Skeletal muscle tissue (tissue), 4 donors: ENCODE results near the gene PTPRA. TPM values are rescaled to one million over a fixed set of nuclear protein-coding genes. Genes with fewer than 3 reads are reported as not detected.
"Not testable (repeated sequence)": the region's sequence is repeated elsewhere in the genome, so short reads cannot be mapped to it uniquely, and the experiment has no call there.

ENCODE experiments used
- H3K27ac ChIP-seq: one replicate; pipeline ENCODE4 v1.7.0; 2013; ENCODE audit warnings: mild to moderate bottlenecking, low read depth, low read length, inconsistent platforms
- H3K27me3 ChIP-seq, 3 donors: one replicate each; pipeline ENCODE4 v1.7.0; 2013; ENCODE audit warnings: low read length in 3 of 3; ENCODE audit not compliant: control insufficient read depth in 3 of 3, insufficient read depth in 3 of 3
- H3K36me3 ChIP-seq, 3 donors: one replicate each; pipeline ENCODE4 v1.7.0; 2013; ENCODE audit warnings: low read length in 3 of 3; ENCODE audit not compliant: control insufficient read depth in 3 of 3, insufficient read depth in 3 of 3
- H3K4me1 ChIP-seq, 3 donors: one replicate each; pipeline ENCODE4 v1.7.0; 2013; ENCODE audit warnings: low read length in 3 of 3, mild to moderate bottlenecking in 3 of 3; ENCODE audit not compliant: control insufficient read depth in 3 of 3, insufficient read depth in 3 of 3
- H3K4me3 ChIP-seq, 3 donors: one replicate each; pipeline ENCODE4 v1.7.0; 2013; ENCODE audit warnings: low read length in 3 of 3
- H3K9ac ChIP-seq, 3 donors: one replicate each; pipeline ENCODE4 v1.7.0; 2013; ENCODE audit warnings: low read length in 3 of 3, mild to moderate bottlenecking in 3 of 3, moderate library complexity in 2 of 3, low read depth in 1 of 3
- H3K9me3 ChIP-seq, 3 donors: one replicate each; pipeline ENCODE4 v1.7.0; 2013; ENCODE audit warnings: low read length in 3 of 3; ENCODE audit not compliant: control insufficient read depth in 3 of 3
- total RNA-seq: library from RNA; depleted of rRNA; stranded (reverse); fragments of >200 nt; gene quantifications from one replicate; pipeline ENCODE4 v1.2.3, GENCODE V29; 2014
- donor health status: Osteomylitis.

Gene PTPRA
- total RNA-seq, 1 donor from 2014 or later, result 93.4 TPM

- Histone ChIP-seq H3K27me3 (no peaks in the 10 kb centered on the region), H3K9me3 (peaks cover 0 to 2% (median 0%) of the 10 kb centered on the region in 3 donors), H3K36me3 (no peaks in the 10 kb centered on the region), H3K4me1 (peaks cover 6 to 24% (median 13%) of the 10 kb centered on the region in 3 donors), H3K27ac (no peak overlapping the region), H3K9ac (no peak overlapping the region), H3K4me3 (no peak overlapping the region)
Observed at GRCh38 chr20:2894221-2894620, 20.9 kb downstream of the PTPRA start.

- not testable (repeated sequence) for H3K36me3 ChIP-seq, H3K27me3 ChIP-seq, H3K27ac ChIP-seq, H3K9ac ChIP-seq, H3K9me3 ChIP-seq, H3K4me3 ChIP-seq
- peaks cover 6 to 24% (median 13%) of the 10 kb centered on the region in 3 donors for H3K4me1 ChIP-seq
Observed at GRCh38 chr20:2895154-2895553, 21.9 kb downstream of the PTPRA start.

DNA sequence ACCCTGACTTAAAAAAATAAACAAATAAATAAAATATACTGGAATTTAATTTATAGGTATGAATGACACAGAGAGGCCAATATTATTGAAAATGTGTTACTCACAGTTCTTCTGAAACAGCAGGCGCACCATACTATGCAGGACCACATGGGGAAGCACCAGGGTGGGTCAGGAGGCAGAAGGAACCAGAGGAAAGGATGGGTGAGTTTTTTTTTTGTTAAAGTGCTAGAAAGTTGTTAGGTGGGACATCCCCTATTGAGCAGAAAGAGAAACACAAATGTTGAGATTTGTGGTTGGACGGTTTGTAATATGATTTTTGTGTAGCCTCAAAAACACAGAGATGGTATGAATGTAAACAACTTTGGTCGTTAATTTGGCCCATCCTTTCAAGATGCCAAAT, 26.0 kb downstream of the PTPRA start:
- H3K36me3 ChIP-seq, result no peaks in the 10 kb centered on the region

DNA sequence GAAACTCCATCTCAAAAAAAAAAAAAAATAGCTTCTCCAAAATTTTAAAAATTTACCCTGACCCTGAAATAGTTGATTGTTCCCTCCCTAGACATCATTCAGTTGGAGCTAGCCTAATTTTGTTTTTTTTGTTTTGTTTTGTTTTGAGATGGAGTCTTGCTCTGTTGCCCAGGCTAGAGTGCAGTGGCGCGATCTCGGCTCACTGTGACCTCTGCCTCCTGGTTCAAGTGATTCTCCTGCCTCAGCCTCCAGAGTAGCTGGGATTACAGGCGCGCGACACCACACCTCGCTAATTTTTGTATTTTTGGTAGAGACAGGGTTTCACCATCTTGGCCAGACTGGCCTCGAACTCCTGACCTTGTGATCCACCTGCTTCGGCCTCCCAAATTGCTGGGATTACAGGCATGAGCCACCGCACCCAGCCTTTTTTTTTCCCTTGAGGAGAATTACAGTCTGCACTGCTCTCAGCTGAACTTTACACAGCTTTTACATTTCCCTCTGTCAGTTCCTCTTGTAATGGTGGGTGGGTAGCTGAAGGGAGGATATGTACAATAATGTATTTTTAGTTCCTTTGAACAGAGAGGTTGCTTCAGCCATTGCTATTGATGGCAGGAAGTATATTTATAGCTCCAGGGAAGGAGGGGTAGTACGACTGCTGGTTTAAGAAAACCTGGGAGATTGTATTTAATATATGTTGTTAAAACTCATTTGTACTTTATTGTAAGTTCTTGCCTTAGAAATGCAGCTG, 27.7 kb downstream of the PTPRA start:
- Histone ChIP-seq H3K27ac (no peak overlapping the region), H3K9me3 (no peaks in the 10 kb centered on the region), H3K27me3 (no peaks in the 10 kb centered on the region), H3K9ac (no peak overlapping the region), H3K4me3 (no peak overlapping the region), H3K4me1 (no peaks in the 10 kb centered on the region), H3K36me3 (no peaks in the 10 kb centered on the region)

More for the DNA sequence above, 26.0 kb downstream of the PTPRA start:
- Histone ChIP-seq H3K27me3 (no peaks in the 10 kb centered on the region), H3K27ac (no peak overlapping the region), H3K9me3 (peaks cover 0 to 2% (median 0%) of the 10 kb centered on the region in 3 donors), H3K4me3 (no peak overlapping the region), H3K4me1 (no peaks in the 10 kb centered on the region), H3K9ac (no peak overlapping the region)

DNA sequence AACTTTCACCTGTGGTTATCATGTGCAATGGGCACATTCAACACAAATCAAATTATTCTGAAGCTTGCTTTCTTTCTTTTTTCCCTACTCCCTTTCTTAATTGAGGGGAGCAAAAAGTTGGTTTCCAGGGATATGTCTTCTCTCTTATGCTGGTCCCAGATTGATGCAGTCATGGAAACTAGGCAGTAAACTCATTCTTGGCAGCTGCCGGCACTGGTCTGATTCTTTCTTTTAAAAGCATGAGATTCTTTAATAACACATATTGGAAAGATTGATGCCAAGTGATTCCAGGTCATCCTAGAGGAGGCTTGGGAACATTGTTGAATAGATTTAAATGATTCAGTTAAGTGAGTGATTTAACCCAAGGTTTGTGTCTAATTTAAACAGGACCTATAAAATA, 29.0 kb downstream of the PTPRA start:
- no peaks in the 10 kb centered on the region for H3K36me3 ChIP-seq
- no peaks in the 10 kb centered on the region for H3K9me3 ChIP-seq
- H3K9ac ChIP-seq, result no peak overlapping the region
- no peaks in the 10 kb centered on the region for H3K4me1 ChIP-seq
- H3K4me3 ChIP-seq, result no peak overlapping the region
- no peak overlapping the region for H3K27ac ChIP-seq
- H3K27me3 ChIP-seq, result no peaks in the 10 kb centered on the region

- no peaks in the 10 kb centered on the region for H3K36me3 ChIP-seq
- no peaks in the 10 kb centered on the region for H3K27me3 ChIP-seq
- H3K4me1 ChIP-seq, result no peaks in the 10 kb centered on the region
- no peak overlapping the region for H3K4me3 ChIP-seq
- H3K9me3 ChIP-seq, result no peaks in the 10 kb centered on the region
- no peak overlapping the region for H3K27ac ChIP-seq
- H3K9ac ChIP-seq, result no peak overlapping the region
Observed at GRCh38 chr20:2902818-2903217, 29.5 kb downstream of the PTPRA start.

- H3K36me3 ChIP-seq, result no peaks in the 10 kb centered on the region
- H3K9me3 ChIP-seq, result no peaks in the 10 kb centered on the region
- no peak overlapping the region for H3K9ac ChIP-seq
- no peak overlapping the region for H3K4me3 ChIP-seq
- H3K4me1 ChIP-seq, result no peaks in the 10 kb centered on the region
- no peak overlapping the region for H3K27ac ChIP-seq
- no peaks in the 10 kb centered on the region for H3K27me3 ChIP-seq
Observed at GRCh38 chr20:2903686-2904085, 30.4 kb downstream of the PTPRA start.

DNA sequence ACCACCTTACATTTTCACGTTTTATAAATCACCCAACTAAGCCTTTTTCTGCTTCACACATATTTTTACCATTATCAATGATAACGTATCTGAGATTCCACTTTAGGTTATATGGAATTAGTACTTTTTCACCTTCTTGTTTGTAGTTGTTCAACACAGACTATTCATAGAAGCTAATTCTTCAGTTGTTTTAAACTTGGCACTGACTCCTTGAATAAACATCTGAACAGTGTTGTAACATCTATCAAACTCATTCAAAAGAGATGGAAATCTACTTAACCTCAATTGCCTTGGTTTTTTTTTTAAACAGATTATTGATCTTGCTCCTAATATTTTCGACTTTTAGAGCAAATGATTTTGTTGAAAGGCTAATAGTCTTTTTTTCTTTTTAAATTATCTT, 34.2 kb downstream of the PTPRA start:
- no peak overlapping the region for H3K4me3 ChIP-seq
- no peaks in the 10 kb centered on the region for H3K36me3 ChIP-seq
- H3K9ac ChIP-seq, result no peak overlapping the region
- H3K4me1 ChIP-seq, result no peaks in the 10 kb centered on the region
- H3K27me3 ChIP-seq, result no peaks in the 10 kb centered on the region
- no peak overlapping the region for H3K27ac ChIP-seq
- no peaks in the 10 kb centered on the region for H3K9me3 ChIP-seq

GRCh38 chr20:2909953-2910352, 36.7 kb downstream of the PTPRA start:
- H3K9ac ChIP-seq, result no peak overlapping the region
- H3K9me3 ChIP-seq, result no peaks in the 10 kb centered on the region
- H3K27ac ChIP-seq, result no peak overlapping the region
- H3K27me3 ChIP-seq, result no peaks in the 10 kb centered on the region
- H3K4me1 ChIP-seq, result no peaks in the 10 kb centered on the region
- H3K4me3 ChIP-seq, result no peak overlapping the region
- no peaks in the 10 kb centered on the region for H3K36me3 ChIP-seq

DNA sequence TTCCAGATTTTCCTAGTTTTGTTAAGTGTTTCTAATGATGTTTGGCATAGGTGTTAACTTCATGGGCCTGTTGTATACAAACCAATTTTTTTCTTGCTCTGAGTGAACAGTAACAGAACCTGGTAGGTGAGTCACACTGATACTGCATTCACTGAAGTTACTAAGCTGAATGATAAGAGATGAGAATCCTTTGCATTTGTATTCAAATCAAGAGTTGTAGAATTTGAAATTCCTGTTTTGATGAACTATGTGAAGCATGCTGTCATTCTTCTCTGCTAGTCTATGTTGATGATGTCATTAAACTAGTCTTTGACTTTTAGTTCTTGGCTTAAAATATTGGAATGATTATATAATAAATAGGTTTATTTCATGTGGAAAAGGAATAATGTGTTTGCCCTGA, 37.9 kb downstream of the PTPRA start:
- Histone ChIP-seq H3K4me3 (no peak overlapping the region), H3K9ac (no peak overlapping the region), H3K27me3 (no peaks in the 10 kb centered on the region), H3K27ac (no peak overlapping the region), H3K36me3 (no peaks in the 10 kb centered on the region), H3K4me1 (no peaks in the 10 kb centered on the region), H3K9me3 (no peaks in the 10 kb centered on the region)
